OCI-LY3 (cell line): ENCODE measurements around the gene VAV3.

Source experiments
- CTCF ChIP-seq: fragments of 200-600, 300-600 bp; sonication (generic); IDR thresholded peaks from 2 replicates; pipeline ENCODE4 v1.5.1; 2014; ENCODE audit warnings: antibody characterized with exemption, low read length, low read depth
- EZH2phosphoT487 ChIP-seq: fragments of 200-600 bp; shearing (Covaris generic); IDR thresholded peaks from 2 replicates; pipeline ENCODE4 v1.6.1; 2018; ENCODE audit warnings: antibody characterized with exemption, mixed run types, low read depth

- TF ChIP-seq CTCF, result no peak
- no peak for TF ChIP-seq EZH2phosphoT487
Observed at GRCh38 chr1:107781245-107781644, 183.7 kb downstream of the VAV3 start.
